ENCODE measurements around the gene ACIN1.

The ACIN1 gene

DNA sequence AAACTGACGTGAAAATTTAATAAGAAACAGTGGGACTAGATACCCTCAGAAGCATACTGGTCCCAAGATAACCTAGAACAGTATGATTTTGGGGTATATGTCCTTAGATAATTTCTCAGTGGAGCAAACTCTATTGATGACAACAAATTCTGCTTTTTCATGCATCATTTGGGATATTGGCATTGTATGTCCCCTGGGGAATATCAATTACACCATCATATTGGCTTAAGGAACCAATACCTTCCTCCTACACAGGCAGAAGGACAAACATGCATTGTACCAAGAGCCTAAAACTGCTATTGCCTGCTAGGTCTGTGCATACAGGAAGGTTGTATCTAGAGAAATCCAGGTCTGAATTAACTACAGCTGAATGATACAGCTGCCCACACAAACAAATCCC is 20.0 kb downstream of the ACIN1 start:
- TF ChIP-seq CTCF (IDR thresholded peaks at IDR 0.05): no peak
- TF ChIP-seq ZFX (IDR thresholded peaks at IDR 0.05; ENCODE audit: borderline replicate concordance): no peak
- no peak overlapping the region for H3K27ac ChIP-seq

DNA sequence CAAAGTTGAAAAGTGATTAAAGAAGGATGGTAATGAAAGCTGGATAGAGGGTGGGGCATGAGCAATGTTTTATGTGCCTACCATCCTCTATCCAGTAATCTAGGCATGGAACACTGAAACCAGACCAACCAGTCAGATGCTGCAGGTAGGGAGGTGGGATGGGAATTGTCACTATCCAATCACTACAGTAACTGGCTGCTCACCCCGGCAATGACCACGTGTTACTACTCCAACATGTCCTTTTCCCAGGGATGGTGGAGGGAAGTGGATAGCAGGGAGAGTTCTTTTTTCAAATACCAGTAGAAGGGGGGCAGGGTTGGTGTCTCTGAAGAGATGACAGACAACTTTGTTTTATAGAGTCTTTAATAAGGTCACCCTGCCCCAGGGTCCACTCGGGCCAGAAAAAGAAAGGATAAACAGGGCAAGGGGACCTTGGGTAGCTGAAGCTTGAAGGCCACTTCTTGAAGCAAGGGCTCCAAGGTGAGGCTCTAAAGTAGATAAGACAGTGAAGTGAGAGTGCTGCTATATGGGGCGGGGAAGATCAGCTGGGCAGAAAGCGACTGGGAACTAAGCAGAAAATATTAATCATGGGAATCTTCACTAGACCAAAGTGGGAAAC is 22.9 kb downstream of the ACIN1 start:
- peak overlapping the region; percentile 93 for H3K27ac ChIP-seq
- TF ChIP-seq ZFX (IDR thresholded peaks at IDR 0.05; ENCODE audit: borderline replicate concordance): no peak
- no peak for TF ChIP-seq CTCF (IDR thresholded peaks at IDR 0.05)

DNA sequence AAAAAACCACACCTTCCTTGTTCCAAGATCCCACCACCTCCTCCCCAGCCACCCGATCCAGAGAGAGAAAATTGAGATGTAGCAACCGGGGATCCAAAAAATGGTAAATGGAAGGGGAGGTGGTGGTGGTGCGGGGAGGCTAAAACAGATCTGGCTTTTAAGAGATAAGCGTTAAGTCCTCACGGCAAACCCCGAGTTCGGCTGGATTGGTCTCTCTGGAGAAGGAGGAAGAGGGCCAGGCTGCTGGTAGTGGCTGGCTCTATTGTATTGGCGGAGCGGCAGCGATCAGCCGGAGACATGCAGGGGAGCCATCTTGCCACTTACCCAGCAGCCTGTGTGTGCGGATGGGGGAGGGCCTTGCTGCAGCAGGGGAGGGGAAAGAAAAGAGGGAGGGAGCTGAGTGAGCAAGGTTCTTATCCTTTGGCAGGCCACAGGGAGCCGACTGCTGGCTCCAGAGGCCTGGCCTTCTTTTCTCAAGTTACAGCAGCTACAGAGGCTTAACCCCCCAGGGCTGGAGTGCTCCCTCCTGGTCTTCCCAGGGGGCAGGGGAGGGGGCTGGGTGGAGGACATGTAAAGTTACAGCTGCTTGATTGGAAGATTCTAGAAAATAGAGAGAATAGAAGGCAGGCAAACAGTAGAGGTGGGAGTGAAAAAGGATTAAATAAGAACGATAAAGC is 23.6 kb downstream of the ACIN1 start:
- TF ChIP-seq ZFX (IDR thresholded peaks at IDR 0.05; ENCODE audit: borderline replicate concordance) (no peak), CTCF (IDR thresholded peaks at IDR 0.05) (no peak)
- peak overlapping the region; percentile 93 for H3K27ac ChIP-seq

DNA sequence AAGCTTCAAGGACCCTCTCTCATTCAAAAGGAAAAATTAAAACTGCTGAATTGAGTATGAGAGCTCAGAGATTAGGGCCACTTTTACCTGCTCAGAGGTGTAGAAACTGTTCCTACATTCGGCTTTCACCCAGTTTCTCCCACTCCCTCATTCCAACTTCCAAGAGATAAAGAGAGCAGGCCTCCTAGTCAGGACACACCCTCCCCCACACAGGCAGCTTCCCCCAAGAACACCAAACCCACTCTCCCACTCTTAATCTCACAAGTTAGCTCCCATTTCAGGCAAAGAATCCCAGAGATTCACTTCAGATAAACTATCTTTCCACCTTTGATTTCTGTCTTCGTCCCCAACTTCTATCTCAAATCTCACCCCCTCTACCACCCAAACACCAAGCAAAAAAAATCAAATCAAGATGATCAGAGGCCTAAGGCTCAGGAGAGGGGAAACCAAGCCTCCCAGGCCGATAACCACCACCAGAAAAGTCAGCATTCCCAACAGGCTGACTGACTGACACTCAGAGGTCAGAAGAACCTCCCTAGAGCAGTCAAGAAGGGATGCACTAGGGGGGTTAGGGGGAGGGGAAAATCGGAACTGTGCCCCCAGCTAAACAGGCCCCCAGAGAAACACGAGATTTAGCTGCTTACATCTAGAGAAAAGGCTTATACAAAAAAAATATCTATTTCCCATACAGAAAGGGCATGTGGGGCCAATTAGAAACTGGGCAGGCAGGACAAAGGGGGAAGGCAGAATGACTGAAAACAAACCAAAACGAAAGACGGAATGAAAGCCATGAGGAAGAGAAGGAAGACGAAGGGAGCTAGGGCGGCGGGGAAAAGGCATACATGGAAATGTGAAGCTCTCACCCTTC is 24.4 kb downstream of the ACIN1 start:
- peak overlapping the region; percentile 93 for H3K27ac ChIP-seq
- no peak for TF ChIP-seq ZFX (IDR thresholded peaks at IDR 0.05; ENCODE audit: borderline replicate concordance)
- no peak for TF ChIP-seq CTCF (IDR thresholded peaks at IDR 0.05)

DNA sequence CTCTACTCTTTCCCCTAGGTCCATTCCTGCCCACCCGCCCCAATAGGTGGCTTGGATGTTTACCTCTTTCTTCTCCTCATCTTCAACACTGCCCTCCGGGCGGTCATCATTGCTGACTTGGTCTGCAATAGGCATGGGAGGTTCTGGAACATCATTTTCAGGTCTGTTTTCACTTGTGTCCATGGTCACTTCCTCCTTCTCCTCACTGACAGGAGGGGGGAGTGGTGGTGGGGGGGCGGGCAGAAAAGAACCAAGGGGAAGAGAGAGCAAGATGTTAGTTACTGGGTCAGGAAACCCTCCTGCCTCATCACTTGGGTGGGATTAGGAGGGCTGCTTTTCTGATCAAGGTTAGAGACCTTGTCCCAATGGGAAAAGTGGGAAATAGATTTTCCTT is 25.5 kb downstream of the ACIN1 start:
- H3K27ac ChIP-seq: peak overlapping the region; percentile 93

GRCh38 chr14:23068789-23069412 is 26.0 kb downstream of the ACIN1 start:
- peak overlapping the region; percentile 93 for H3K27ac ChIP-seq
- TF ChIP-seq ZFX (IDR thresholded peaks at IDR 0.05; ENCODE audit: borderline replicate concordance): no peak
- peak; percentile 99 for TF ChIP-seq CTCF (IDR thresholded peaks at IDR 0.05)

More for the DNA sequence above, 25.5 kb downstream of the ACIN1 start:
- TF ChIP-seq CTCF (IDR thresholded peaks at IDR 0.05): no peak
- no peak for TF ChIP-seq ZFX (IDR thresholded peaks at IDR 0.05; ENCODE audit: borderline replicate concordance)

Measured in 22Rv1 (cell line).